ENCODE results near the gene PBX1. TPM values are rescaled to one million over a fixed set of nuclear protein-coding genes. Genes with fewer than 3 reads are reported as not detected.

Gene PBX1
- total and polyA plus RNA-seq, 8 donors = 17.3 to 113 (median 91.9) TPM

DNA sequence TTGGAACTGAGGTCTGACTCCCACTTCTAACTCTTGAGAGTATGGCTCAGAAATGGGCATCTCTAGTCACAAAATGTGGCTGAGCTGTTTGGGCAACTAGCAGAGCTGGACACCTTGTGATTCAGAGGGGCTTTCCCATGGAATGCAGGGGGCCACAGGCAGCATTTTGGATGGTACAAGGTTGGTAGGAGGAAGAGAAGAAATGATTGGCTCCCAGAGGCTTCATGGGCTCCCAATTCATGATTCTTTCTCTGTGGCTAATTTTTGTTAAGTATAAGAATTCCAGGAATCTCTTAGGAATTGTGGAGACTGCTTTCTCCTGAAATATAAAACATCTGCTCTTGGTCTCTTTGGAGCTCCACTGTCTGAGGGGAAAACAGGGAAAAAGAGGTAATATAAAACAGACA, 49.7 kb downstream of the PBX1 start:
- TF ChIP-seq, protein P1, sequence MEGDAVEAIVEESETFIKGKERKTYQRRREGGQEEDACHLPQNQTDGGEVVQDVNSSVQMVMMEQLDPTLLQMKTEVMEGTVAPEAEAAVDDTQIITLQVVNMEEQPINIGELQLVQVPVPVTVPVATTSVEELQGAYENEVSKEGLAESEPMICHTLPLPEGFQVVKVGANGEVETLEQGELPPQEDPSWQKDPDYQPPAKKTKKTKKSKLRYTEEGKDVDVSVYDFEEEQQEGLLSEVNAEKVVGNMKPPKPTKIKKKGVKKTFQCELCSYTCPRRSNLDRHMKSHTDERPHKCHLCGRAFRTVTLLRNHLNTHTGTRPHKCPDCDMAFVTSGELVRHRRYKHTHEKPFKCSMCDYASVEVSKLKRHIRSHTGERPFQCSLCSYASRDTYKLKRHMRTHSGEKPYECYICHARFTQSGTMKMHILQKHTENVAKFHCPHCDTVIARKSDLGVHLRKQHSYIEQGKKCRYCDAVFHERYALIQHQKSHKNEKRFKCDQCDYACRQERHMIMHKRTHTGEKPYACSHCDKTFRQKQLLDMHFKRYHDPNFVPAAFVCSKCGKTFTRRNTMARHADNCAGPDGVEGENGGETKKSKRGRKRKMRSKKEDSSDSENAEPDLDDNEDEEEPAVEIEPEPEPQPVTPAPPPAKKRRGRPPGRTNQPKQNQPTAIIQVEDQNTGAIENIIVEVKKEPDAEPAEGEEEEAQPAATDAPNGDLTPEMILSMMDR (IDR thresholded peaks at IDR 0.05) = no peak
- no peak overlapping the region for H3K4me3 ChIP-seq
- H3K4me1 ChIP-seq = peaks cover 44 to 72% (median 70%) of the 10 kb centered on the region in 3 donors
- H3K27me3 ChIP-seq = no peaks in the 10 kb centered on the region
- peak overlapping the region in 3 of 4 donors; percentile 22 to 89 (median 83) for H3K27ac ChIP-seq
- no peak for DNase-seq
- no peaks in the 10 kb centered on the region for H3K9me3 ChIP-seq
- intact Hi-C loops (cut with DNase I) = no loop called here
- FAIRE-seq = no peak
- no peaks in the 10 kb centered on the region for H3K36me3 ChIP-seq
- ATAC-seq = no peak

DNA sequence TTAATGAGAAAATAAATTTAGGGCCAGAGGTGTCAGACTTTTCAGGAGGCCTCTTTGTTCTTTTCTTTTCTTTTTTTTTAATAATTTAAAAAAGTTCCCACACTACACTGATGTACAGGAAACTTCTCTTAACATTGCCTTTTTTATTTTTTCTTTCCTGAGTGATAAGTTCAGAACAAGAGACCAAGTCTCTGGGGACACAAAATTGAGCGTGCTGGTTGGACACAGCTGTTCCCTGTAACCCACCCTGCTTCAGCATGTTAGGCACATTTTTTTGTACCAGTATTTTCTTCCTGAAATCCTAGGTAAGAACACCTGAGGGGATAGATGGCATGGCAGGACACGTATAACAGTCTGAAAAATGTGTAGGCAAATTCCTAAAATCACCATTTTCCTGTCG, 50.1 kb downstream of the PBX1 start:
- H3K27me3 ChIP-seq = no peaks in the 10 kb centered on the region
- TF ChIP-seq, protein P1 (IDR thresholded peaks at IDR 0.05) = no peak
- no peak for ATAC-seq
- FAIRE-seq = no peak
- no peak overlapping the region for H3K4me3 ChIP-seq
- DNase-seq = no peak
- H3K27ac ChIP-seq = peak overlapping the region in 3 of 4 donors; percentile 22 to 89 (median 83)
- intact Hi-C loops (cut with DNase I) = no loop called here
- 81 to 83% methylated on average over 3 of the region's 3 CpGs for WGBS, 2 donors
- H3K4me1 ChIP-seq = peaks cover 39 to 72% (median 68%) of the 10 kb centered on the region in 3 donors
- no peaks in the 10 kb centered on the region for H3K36me3 ChIP-seq
- H3K9me3 ChIP-seq = no peaks in the 10 kb centered on the region

DNA sequence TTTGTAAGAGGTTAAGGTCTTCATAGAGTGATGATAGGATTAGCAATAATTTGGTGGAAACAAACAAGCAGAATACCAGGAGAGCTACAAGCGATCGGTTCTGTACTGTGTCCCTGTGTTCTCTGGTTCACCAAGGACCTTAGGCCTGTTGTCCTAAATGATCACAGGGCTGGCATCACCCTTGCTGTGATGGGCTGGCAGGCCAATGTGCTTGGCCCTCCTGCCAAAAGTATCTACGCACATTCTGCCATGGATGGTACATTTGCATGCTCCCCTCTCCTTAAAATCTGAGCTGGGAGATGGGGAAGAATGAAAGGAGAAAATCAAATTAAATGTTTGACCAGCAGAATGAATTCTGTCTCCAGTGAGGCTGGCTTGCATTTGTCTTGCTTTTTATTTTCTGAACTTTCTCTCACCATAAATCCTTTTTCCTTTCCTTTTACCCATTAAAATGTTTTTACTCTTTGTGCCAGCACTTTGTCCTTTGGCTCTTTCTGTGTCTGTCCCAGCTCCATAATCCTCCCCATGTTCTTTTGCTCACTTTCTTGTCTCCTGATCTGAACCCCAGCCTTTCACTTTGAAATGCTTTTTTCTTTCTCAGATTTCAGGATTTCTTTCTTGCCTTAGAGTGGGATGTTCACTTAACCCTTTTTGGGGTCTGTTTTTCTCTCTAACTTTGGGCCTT, 51.7 kb downstream of the PBX1 start:
- no peak for ATAC-seq
- no peak for FAIRE-seq
- Histone ChIP-seq H3K27ac (peak overlapping the region; percentile 49 to 89 (median 74)), H3K27me3 (no peaks in the 10 kb centered on the region), H3K9me3 (no peaks in the 10 kb centered on the region), H3K4me3 (no peak overlapping the region), H3K36me3 (no peaks in the 10 kb centered on the region), H3K4me1 (peaks cover 39 to 71% (median 62%) of the 10 kb centered on the region in 3 donors)
- TF ChIP-seq, protein P1 (IDR thresholded peaks at IDR 0.05) = no peak
- 86 to 97% methylated on average over 3 of the region's 3 CpGs for WGBS, 2 donors
- DNase-seq = no peak
- intact Hi-C loops (cut with DNase I) = no loop called here

DNA sequence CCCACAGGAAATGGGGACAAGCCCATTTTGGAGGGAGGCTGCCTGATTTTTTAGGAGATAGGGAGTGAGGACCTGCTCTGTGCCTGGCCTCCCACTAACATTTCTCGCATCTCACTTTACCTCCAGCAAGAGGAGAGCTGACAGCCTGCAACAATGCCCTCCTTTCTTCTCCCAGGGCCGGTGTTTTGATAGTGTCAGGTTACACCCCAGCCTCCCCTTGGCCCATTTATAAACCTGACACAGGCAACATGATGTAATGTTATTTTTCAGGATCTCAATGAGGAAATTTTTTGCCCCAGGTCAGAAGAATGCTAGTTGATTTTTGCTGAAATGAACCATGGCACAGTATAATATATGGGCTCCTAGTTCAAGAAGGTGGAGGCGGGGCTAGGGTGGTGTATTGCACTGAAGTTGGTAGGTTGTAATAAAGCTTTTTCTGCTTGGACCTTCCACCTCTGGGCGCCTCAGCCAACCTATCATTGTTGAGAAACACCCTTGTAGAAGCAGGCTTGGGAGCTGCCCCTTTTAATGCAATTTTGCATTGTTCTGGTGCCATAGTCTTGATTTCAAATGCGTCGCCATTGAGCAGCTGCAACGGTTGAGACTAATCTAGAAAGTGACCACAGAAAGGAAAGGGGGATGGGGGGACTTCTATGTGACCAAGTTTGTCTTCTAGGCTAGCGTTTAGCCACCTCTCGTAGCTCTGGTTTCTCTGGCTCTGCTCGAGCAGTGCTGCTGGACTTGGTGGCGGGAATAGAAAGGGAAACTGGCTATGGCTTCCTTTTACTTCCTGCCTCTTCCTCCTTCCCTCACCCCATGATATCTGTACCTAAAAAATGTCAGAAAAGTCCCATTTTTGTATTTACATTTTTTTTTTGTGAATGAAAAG, 53.0 kb downstream of the PBX1 start:
- WGBS, 2 donors = 45 to 48% methylated on average over 11 of the region's 11 CpGs
- Histone ChIP-seq H3K9me3 (no peaks in the 10 kb centered on the region), H3K27ac (peak overlapping the region; percentile 49 to 89 (median 74)), H3K4me1 (peaks cover 51 to 77% (median 67%) of the 10 kb centered on the region in 3 donors), H3K27me3 (no peaks in the 10 kb centered on the region), H3K4me3 (no peak overlapping the region), H3K36me3 (no peaks in the 10 kb centered on the region)
- peak; percentile 93 to 97 (median 93) for ATAC-seq
- intact Hi-C loops (cut with DNase I) = no loop called here
- peak in 4 of 6 donors; percentile 59 to 86 (median 82) for DNase-seq
- TF ChIP-seq, protein P1 (IDR thresholded peaks at IDR 0.05) = no peak
- no peak for FAIRE-seq
